Measurements from ENCODE around the gene DGAT2.

Gene DGAT2, protein sequence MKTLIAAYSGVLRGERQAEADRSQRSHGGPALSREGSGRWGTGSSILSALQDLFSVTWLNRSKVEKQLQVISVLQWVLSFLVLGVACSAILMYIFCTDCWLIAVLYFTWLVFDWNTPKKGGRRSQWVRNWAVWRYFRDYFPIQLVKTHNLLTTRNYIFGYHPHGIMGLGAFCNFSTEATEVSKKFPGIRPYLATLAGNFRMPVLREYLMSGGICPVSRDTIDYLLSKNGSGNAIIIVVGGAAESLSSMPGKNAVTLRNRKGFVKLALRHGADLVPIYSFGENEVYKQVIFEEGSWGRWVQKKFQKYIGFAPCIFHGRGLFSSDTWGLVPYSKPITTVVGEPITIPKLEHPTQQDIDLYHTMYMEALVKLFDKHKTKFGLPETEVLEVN

DNA sequence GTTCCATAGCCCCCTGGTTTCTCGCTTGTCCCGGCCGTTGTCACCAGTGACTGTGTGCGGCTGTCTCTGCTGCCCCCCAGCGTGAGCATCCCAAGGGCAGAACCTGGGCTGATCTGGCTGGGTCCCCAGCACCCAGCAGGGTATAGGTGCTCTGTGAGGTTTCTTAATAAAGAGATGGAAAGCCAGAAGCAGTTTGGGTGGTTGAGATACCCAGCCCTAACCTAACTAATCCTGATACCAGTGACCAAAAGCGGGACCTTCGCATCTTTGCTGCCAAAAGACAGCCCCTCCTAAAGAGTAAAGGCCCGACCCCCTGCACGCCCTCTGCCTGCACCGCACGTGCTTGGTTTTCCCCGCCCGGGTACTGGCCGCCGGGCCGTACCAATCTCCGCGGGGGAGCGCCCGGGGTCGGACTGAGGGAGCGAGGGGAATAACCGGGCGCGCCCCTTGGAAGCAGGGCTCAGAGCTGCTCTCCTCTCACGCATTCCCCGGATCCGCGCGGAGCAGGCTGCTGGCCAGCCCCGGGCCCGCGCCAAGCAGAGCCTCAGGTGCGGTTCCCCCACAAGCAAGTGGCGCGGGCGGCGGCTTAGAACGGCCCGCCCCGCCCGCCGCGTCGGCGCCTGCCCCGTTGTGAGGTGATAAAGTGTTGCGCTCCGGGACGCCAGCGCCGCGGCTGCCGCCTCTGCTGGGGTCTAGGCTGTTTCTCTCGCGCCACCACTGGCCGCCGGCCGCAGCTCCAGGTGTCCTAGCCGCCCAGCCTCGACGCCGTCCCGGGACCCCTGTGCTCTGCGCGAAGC, at the start of gene DGAT2:
DGAT2 (plus strand) TSS at position 667 of the 797 bp plus-strand sequence. CDS start 214 bp downstream, outside the sequence.
- TF ChIP-seq, protein P1, sequence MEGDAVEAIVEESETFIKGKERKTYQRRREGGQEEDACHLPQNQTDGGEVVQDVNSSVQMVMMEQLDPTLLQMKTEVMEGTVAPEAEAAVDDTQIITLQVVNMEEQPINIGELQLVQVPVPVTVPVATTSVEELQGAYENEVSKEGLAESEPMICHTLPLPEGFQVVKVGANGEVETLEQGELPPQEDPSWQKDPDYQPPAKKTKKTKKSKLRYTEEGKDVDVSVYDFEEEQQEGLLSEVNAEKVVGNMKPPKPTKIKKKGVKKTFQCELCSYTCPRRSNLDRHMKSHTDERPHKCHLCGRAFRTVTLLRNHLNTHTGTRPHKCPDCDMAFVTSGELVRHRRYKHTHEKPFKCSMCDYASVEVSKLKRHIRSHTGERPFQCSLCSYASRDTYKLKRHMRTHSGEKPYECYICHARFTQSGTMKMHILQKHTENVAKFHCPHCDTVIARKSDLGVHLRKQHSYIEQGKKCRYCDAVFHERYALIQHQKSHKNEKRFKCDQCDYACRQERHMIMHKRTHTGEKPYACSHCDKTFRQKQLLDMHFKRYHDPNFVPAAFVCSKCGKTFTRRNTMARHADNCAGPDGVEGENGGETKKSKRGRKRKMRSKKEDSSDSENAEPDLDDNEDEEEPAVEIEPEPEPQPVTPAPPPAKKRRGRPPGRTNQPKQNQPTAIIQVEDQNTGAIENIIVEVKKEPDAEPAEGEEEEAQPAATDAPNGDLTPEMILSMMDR (IDR thresholded peaks at IDR 0.05) = peak; percentile 60
- TF ChIP-seq ZFX (IDR thresholded peaks at IDR 0.05; ENCODE audit: borderline replicate concordance) = no peak
- H3K27ac ChIP-seq = peak within 1 kb of the TSS; percentile 56

DNA sequence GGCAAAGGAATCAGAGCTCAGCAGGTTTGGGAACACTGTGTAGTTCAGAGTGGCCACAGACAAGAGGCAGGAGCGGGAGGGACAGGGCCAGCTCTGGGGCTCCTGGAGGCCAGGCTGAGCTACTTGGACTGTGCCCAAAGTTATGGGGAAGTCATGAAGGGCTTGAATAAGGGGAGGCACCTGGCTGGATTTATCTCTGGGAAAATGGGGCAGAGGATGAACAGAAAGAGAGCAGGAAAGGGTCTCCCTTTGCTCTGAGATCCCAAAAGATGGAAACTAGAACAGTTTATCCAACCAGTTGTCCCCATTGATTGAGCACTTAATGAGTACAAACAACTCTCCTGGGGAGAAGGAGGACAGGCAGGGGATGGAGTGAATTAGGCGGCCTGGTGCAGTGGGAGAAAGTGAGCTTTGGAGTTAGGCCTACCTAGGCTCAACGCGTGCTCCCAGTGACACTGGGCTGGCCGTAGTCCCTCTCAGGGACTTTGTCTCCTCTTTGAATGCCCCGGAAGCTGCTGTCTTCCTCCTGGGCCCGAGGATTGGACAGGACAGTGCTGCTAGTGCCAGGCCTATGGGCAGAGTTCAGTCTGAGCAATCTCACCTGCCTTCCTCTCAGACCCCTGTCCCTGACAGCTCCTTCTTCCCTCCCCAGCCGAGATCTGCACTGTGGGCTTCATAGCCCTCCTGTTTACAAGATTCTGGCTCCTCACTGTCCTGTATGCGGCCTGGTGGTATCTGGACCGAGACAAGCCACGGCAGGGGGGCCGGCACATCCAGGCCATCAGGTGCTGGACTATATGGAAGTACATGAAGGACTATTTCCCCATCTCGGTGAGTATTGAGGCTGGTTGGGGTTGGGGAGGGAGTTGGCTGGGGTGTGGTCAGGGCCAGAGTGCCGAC, 49.0 kb upstream of the DGAT2 start:
- no peak for TF ChIP-seq ZFX (IDR thresholded peaks at IDR 0.05; ENCODE audit: borderline replicate concordance)
- TF ChIP-seq, protein P1 (IDR thresholded peaks at IDR 0.05) = no peak
- H3K27ac ChIP-seq = no peak overlapping the region

DNA sequence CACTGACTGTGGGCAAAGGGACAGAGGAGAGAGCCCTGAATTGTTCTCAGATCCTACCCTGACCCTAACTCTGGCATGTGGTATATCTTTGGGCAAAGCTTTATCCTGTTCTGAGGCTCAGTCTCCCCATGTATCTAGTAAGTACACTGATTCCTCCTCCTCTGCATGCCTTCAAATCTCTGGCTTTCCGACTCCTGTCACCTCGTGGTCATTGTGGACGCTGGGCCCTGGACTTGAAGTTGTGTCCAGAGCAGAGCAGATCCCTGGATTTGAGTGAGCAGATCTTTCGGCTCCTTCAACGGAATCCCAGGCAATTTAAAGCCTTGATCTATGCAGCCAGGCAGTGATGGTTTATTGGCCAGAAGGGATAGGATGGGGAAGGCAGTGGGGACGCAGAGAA, 47.9 kb upstream of the DGAT2 start:
- no peak for TF ChIP-seq ZFX (IDR thresholded peaks at IDR 0.05; ENCODE audit: borderline replicate concordance)
- TF ChIP-seq, protein P1 (IDR thresholded peaks at IDR 0.05) = no peak
- no peak overlapping the region for H3K27ac ChIP-seq

DNA sequence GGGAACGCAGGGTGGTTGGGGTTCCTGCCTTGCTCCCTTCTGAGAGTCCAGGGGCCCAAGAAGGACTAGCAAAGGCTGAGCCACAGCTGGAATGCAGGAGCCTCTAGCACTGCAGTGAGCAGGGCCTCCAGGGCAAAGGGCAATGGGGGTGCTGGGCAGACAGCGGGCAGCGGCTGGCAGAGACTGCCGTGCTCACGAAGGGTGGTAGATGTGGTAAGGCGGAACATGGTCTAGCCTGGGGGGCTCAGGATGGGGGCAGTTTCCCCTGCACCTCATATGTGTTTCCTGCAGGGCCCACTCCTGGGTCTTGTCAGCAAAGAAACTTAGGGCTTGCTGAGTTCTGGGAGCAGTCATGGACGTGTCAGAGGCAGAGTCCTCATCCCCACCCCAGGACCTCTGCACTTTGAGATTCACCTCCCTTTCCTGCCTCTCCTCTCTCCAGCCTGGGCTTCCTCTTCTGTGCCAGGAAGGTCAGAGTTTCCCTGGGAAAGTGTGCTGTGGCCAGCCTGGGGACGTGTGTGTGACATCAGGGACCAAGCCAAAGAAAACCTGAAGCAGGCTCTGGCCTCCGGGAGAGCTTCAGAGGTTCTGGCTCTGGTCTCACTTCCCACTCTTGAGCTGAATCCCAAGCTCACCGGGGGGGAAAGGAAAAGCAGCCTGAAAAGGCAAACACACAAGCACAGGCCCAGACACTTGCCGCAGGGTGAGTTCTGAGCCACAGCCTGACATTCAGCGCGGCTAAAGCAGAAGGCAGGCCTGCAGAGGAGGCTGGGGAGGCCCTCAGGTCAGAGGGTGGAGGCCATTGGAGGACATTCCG, 46.5 kb upstream of the DGAT2 start:
- TF ChIP-seq ZFX (IDR thresholded peaks at IDR 0.05; ENCODE audit: borderline replicate concordance) = no peak
- TF ChIP-seq, protein P1 (IDR thresholded peaks at IDR 0.05) = no peak
- no peak overlapping the region for H3K27ac ChIP-seq

DNA sequence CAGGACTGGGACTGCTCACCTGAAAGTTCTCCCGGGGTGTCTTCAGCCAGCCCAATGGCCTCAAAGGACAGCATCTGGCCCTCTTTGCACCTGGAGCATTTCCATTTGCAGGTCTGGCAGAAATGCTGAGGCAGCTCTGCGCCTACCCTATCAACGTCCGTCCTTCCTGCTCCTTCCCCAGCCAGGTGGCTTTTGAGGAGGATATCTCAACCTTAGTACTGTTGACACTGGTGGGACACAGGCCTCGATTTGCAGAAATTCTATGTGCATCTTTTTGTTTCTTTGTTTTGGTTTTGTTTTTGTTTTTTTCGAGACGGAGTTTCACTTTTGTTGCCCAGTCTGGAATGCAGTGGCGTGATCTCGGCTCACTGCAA, 45.9 kb upstream of the DGAT2 start:
- TF ChIP-seq ZFX (IDR thresholded peaks at IDR 0.05; ENCODE audit: borderline replicate concordance) = no peak
- TF ChIP-seq, protein P1 (IDR thresholded peaks at IDR 0.05) = no peak
- no peak overlapping the region for H3K27ac ChIP-seq

DNA sequence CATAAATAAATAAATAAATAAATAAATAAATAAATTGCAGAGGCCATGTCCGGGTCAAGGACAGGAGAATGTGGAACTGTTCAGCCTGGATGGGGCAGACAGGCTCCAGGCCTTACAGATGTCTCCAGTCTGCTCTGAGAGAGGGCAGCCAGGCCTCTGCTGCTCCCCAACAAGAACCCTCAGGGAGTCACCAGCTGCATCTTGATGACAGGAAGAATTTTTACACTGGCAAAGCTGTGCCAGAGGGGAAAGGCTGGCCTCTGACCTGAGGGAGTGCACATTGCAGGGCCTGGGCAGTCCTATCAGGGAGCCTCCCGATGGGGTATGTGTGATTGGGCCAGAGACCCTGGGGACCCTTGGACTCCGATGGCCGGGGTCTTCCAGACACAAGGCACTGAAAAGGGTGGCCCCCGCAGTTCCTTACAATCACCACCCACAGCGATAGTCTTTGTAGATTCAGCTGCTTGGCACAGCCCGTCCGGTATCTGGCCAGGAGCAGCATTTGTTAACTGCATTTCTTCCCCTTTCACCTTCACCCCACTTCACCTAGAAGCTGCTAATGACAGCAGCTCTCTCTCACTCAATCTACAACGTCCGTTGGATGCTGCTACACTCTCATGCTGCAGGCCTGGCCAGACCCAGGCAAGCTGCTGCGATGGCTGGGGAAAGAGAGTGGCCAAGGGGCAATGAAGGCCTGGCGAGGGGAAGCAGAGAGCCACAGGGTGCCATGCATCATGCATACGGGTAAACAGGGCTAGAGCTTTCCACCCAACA, 42.8 kb upstream of the DGAT2 start:
- TF ChIP-seq, protein P1 (IDR thresholded peaks at IDR 0.05) = no peak
- TF ChIP-seq ZFX (IDR thresholded peaks at IDR 0.05; ENCODE audit: borderline replicate concordance) = no peak
- no peak overlapping the region for H3K27ac ChIP-seq
